Smooth muscle cell (in vitro differentiated cells): ENCODE measurements around the gene FLRT2. TPM values are rescaled to one million over a fixed set of nuclear protein-coding genes. Genes with fewer than 3 reads are reported as not detected.

Experiments used
- DNase-seq: peaks from one replicate; lab custom pipeline; 2025; ENCODE audit not compliant: unreplicated experiment; lab: John Stamatoyannopoulos, UW
- H2AFZ ChIP-seq: fragments of 200-600 bp; sonication (generic); 2 replicates; pipeline ENCODE4 v1.6.0; 2016; ENCODE audit warnings: antibody characterized with exemption, low read depth, mild to moderate bottlenecking
- H3F3A ChIP-seq: fragments of 200-600 bp; sonication (generic); 2 replicates; pipeline ENCODE4 v1.6.0; 2017; ENCODE audit warnings: antibody characterized with exemption, low read depth
- H3K27ac ChIP-seq: fragments of 200-600 bp; sonication (generic); 2 replicates; pipeline ENCODE4 v1.5.1; 2016; ENCODE audit warnings: low read depth, mild to moderate bottlenecking
- H3K27me3 ChIP-seq: fragments of 200-600 bp; sonication (generic); 2 replicates; pipeline ENCODE4 v1.6.1; 2016; ENCODE audit warnings: low read depth, mild to moderate bottlenecking
- H3K36me3 ChIP-seq: fragments of 200-600 bp; sonication (generic); 2 replicates; pipeline ENCODE4 v1.5.1; 2016; ENCODE audit warnings: low read depth
- H3K4me1 ChIP-seq: fragments of 200-600 bp; sonication (generic); 2 replicates; pipeline ENCODE4 v1.5.1; 2016; ENCODE audit warnings: low read depth
- H3K4me2 ChIP-seq: fragments of 200-600 bp; sonication (generic); 2 replicates; pipeline ENCODE4 v1.6.0; 2016; ENCODE audit warnings: mild to moderate bottlenecking
- H3K4me3 ChIP-seq: fragments of 200-600 bp; sonication (generic); 2 replicates; pipeline ENCODE4 v1.5.1; 2016; ENCODE audit warnings: mild to moderate bottlenecking
- H3K79me2 ChIP-seq: fragments of 200-600 bp; sonication (generic); 2 replicates; pipeline ENCODE4 v1.6.0; 2016; ENCODE audit warnings: low read depth, mild to moderate bottlenecking
- H3K9ac ChIP-seq: fragments of 200-600 bp; sonication (generic); 2 replicates; pipeline ENCODE4 v1.6.0; 2016; ENCODE audit warnings: low read depth
- H3K9me3 ChIP-seq: fragments of 200-600 bp; sonication (generic); replicated peaks from 2 replicates; pipeline ENCODE4 v1.5.1; 2016; ENCODE audit warnings: low read depth
- H4K20me1 ChIP-seq: fragments of 200-600 bp; sonication (generic); 2 replicates; pipeline ENCODE4 v1.6.0; 2016; ENCODE audit warnings: low read depth
- CTCF ChIP-seq: fragments of 200-600 bp; sonication (generic); IDR thresholded peaks from 2 replicates; pipeline ENCODE4 v1.5.1; 2017; ENCODE audit warnings: borderline replicate concordance, mild to moderate bottlenecking, antibody characterized with exemption; ENCODE audit not compliant: insufficient read depth, poor library complexity, severe bottlenecking
- WGBS: methylation state at CpG from one replicate; pipeline ENCODE4 v1.1.7; 2016; ENCODE audit warnings: low lambda C conversion rate; 5-methylcytosine and 5-hydroxymethylcytosine counted together
- polyA plus RNA-seq: library from polyadenylated mRNA; unstranded; fragments of >200 nt; fragmentation: Nextera tagmentation; extraction: Ambion mirVana; gene quantifications from 2 replicates; pipeline ENCODE4 v1.2.1, GENCODE V29; 2016
- total RNA-seq: library from RNA; depleted of rRNA; stranded (reverse); fragments of >200 nt; gene quantifications from 2 replicates; pipeline ENCODE4 v1.2.3, GENCODE V29; 2014

Gene FLRT2
- total and polyA plus RNA-seq, 2 experiments from 2014 or later = 52.3 to 104 TPM

- H3K9ac ChIP-seq = peak overlapping the region; percentile 13
- peak overlapping the region; percentile 76 for H3K27ac ChIP-seq
- peak overlapping the region; percentile 81 for H2AFZ ChIP-seq
- H3K4me2 ChIP-seq = peak overlapping the region; percentile 87
- no peaks in the 10 kb centered on the region for H3K36me3 ChIP-seq
- H3F3A ChIP-seq = no peaks in the 10 kb centered on the region
- peak; percentile 46 for TF ChIP-seq CTCF
- no peaks in the 10 kb centered on the region for H3K9me3 ChIP-seq
- peaks cover 28% of the 10 kb centered on the region for H4K20me1 ChIP-seq
- WGBS = under 1% methylated on average over 61 of the region's 61 CpGs
- peaks cover 19% of the 10 kb centered on the region for H3K4me1 ChIP-seq
- peak; percentile 74 for DNase-seq
- peak overlapping the region; percentile 80 for H3K4me3 ChIP-seq
- peaks cover 48% of the 10 kb centered on the region for H3K79me2 ChIP-seq
- H3K27me3 ChIP-seq = no peaks in the 10 kb centered on the region
Measured at GRCh38 chr14:85531587-85532373, 1.8 kb downstream of the FLRT2 start.

GRCh38 chr14:85532374-85533022, 2.6 kb downstream of the FLRT2 start:
- peak overlapping the region; percentile 81 for H2AFZ ChIP-seq
- no peaks in the 10 kb centered on the region for H3K27me3 ChIP-seq
- TF ChIP-seq CTCF = no peak
- H3K9ac ChIP-seq = peak overlapping the region; percentile 79
- H3K4me2 ChIP-seq = peak overlapping the region; percentile 87
- H3K79me2 ChIP-seq = peaks cover 55% of the 10 kb centered on the region
- H3F3A ChIP-seq = no peaks in the 10 kb centered on the region
- no peaks in the 10 kb centered on the region for H3K36me3 ChIP-seq
- H3K4me3 ChIP-seq = peak overlapping the region; percentile 80
- H3K4me1 ChIP-seq = peaks cover 20% of the 10 kb centered on the region
- no peak for DNase-seq
- H4K20me1 ChIP-seq = peaks cover 35% of the 10 kb centered on the region
- H3K27ac ChIP-seq = peak overlapping the region; percentile 76
- WGBS = 2% methylated on average over 12 of the region's 12 CpGs
- no peaks in the 10 kb centered on the region for H3K9me3 ChIP-seq

- Histone ChIP-seq H3K4me1 (peaks cover 20% of the 10 kb centered on the region), H3K27ac (peak overlapping the region; percentile 76), H3K4me3 (peak overlapping the region; percentile 80), H3K9ac (peak overlapping the region; percentile 79), H3K27me3 (no peaks in the 10 kb centered on the region), H3K4me2 (peak overlapping the region; percentile 87), H3F3A (no peaks in the 10 kb centered on the region), H3K36me3 (no peaks in the 10 kb centered on the region), H4K20me1 (peaks cover 42% of the 10 kb centered on the region), H2AFZ (peak overlapping the region; percentile 81), H3K79me2 (peaks cover 62% of the 10 kb centered on the region), H3K9me3 (no peaks in the 10 kb centered on the region)
- peak; percentile 70 for DNase-seq
- no peak for TF ChIP-seq CTCF
- WGBS = under 1% methylated on average over 68 of the region's 90 CpGs
Measured at GRCh38 chr14:85533023-85533860, 3.3 kb downstream of the FLRT2 start.
